AG08396 (cell line): Measurements from ENCODE around the gene MCFD2.

ENCODE experiments used
- DNase-seq: peaks from one replicate; pipeline ENCODE4 v3.0.0; 2012; ENCODE audit warnings: low spot score, mixed read lengths

The MCFD2 gene

DNA sequence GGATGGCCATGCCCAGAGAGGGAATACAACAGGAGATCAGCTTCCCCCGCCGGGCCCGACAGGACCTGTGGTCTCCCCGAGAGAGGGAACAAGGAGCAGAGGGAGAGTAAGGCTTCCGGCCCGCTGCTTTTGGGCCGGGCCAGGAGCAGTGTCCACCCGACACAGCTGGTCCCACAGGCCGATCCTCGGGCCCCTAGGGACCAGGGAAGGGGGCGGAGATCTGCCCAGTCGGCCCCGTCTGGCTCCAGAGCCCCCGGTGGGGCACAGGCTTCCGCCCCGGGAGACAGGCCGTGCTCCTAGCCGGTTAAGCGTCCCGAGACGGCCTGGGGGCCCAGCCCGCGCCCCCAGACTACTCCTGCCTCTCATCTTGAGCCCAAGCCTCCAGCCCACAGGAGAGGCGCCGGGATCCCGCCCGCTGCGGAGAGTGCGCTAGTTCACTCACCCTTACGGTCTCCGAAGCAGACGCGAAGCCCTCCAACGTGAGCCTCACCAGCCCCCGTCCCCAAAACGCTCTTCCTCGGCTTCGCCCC lies at the start of gene MCFD2:
Gene MCFD2, minus strand, starts transcription at position 526 of the 530 bp plus-strand sequence. CDS start 6,635 bp downstream, outside the sequence.
- DNase-seq, result peak; percentile 50

DNA sequence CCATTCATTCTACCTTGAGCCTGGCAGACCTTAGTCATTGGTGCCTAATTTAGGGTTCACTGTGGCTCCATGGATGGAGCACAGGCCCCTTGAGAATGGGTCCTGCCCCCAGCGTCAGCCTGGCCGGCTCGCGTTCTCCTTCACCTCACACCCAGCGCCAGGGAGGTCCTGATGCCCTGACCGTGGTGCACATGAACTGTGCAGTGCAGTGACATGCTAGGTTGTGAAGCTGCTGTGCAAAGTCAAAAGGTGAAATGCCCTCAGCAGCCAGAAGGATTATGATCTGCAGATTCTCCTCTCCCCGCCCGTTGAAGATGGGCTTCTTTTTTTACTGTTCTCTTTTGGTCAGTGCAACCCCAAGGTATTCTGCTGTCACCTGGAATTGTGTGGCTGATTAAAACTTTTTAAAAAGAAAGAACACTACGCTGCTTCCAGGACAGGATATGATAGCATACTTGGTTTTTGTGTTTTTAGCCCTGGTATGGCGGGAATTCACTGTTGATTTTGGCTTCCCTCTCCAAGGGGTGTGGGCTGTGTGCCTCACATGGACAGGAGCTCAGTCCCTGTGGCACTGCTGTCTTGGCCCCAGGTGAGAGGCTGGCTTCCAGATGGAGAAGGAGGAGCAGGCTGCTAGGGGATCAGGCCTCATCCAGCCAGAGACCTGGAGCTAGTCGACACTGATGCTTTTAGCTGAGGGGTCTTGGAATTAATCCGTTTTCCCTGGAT lies 49.4 kb upstream of the MCFD2 start:
- no peak for DNase-seq

DNA sequence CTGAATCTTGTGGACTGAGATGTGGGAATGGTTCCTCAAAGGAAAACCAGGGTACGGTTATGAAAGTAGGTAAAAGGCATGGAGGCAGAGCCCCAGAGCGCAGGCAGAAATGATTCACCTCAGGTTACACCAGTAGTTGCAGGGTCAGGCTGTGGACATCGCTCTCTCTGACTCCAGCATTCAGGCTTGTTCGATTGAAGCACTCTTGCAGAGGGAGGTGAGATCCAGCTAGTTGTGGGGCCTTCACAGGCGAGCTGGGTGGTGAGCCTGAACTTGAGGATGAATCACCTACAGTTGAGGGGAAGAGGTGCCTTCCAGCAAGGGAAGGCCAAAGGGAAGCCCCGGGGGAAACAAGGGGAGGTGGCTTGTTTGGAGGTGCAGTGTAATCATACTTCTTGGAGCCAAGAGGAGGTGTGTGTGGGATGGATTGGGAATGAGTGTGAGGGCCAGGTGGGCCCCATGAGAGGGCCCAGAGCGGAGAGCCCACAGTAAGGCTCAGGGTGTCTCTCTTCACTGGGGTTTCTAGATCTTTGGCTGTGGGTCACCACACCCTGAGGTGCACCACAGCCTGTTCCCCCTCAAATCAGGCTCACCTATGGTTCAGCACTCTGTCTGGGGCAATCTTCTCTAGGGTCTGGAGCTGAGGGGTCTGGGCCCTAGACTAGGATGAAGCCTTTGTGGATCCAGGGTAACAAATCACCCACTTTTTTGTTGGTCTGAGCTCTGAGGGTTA lies 48.5 kb upstream of the MCFD2 start:
- DNase-seq, result no peak

DNA sequence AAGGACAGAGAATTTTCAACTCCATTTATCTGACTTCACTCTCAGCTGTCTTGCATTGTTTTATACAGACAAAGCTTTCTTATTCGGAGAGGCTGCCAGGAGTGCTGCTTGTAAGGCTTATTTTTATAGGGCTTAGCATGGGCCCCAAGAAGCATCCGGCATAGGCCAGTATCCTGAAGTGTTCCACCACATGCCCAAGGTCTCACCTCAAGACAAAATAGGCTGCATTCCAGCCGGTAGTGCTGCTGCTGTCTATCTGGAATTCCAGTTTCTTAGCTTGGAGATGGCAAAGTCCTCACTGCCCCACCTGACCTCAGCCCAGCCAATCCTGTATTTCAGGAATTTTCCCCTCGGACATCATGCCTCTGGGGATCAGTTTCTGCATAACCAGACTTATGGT lies 47.6 kb upstream of the MCFD2 start:
- no peak for DNase-seq

DNA sequence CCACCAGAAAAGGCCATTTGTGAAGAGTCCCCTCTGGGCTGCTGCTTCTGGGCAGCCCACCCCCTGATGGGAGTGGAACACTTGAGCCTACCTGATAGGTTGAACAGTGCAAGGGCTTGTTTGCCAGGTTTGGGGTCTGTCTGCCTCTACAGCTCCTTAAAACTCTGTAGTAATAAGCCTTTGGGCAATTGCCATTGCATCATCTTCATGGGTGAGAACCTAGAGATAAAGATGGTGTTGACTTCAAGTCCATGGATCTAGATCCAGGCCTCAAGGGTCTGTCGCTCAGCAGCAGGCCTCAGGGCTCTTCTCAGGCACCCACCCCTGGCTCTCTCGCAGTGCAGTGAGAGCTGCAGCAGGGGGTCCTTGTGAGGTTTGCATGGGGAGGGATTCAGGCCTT lies 47.1 kb upstream of the MCFD2 start:
- DNase-seq, result no peak

DNA sequence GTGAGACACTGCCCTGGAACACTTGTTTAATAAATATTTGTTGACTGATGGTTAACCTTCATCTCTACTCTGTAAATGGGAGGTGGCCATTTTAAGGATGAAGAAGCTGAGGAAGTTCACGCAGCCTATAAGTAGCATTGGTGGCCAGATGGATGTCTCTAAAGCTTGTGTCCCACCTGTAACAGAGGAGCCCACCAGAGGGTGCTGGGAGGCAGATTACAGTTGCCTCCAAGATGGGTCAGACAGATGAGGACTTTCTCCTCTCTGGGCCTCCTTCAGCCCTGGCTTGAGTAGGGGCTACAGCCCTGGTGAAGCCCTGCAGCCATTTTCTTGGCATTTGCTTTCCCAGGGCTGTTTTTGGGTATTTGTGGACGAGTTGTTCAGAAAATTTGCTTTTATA lies 45.0 kb upstream of the MCFD2 start:
- no peak for DNase-seq

DNA sequence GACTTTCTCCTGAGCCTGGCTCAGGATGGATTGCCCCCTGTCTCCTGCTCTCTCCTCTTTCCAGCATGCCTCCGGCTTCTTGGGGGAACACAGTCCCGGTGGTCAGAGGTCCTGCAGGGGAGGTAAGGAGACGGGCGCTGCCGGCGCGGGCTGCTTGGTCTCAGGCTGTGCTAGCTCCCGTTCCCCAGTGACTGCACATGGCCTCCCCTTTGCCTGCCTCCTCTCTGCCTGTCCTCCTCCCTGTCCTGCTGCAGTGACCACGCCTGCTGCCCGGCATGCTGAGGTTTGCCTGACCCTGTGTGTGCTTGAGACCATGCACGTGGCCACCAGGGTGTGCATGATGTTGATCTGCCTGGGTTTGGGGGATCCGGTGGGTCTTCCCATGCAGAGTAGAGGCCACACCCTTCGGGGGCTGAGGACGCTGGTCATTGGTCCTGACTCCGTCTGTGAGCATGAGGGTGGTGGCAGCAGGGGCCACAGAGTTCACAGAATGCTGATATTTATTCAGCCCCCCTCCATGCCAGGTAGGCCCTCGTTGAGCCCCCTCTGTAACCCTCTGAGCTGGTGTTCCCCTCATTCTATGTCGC lies 42.9 kb upstream of the MCFD2 start:
- no peak for DNase-seq

DNA sequence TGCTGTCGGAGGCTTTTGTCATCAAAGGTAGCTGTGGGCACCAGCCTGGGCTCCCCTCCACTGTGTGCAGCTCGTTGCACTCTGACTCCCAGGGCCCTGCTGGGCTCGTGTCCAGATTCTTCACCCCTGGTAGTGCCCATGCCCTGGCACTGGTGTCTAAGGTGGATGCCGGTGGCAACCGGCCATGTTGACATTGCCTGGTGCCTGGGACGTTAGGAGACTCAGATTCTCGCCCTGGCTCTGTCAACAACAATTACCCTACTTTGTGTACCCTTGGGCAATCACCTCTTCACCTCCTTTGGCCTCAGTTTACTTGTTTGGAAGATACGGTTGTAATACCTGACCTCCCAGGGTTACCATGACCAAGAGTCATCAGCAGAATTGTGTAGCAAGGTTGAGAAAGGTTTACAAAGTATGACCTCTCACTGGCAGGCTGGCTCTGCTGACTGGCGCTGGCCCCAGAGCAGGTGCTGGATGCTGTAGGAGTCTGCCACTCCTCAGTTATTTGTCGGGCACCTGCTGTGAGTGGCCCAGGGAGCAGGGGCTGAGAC lies 41.5 kb upstream of the MCFD2 start:
- DNase-seq, result no peak

DNA sequence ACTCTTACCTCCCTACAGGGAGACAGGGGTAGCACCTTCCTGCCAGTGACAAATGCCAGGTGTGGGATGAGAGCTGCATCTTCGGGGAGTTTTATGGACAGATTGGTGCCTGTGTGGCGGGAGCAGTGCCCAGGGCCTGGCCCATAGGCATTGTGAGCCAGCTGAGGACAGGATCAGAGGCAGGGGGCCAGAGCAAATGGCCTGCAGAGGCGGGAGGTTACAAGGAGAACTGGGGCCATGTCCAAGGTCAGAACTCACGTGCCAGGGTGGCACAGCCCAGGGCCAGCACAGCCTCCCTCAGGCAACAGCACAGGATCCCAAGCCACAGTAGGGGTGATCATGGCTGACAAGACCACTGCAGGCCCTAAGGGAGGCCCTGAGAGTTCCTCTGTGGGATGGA lies 40.2 kb upstream of the MCFD2 start:
- no peak for DNase-seq

DNA sequence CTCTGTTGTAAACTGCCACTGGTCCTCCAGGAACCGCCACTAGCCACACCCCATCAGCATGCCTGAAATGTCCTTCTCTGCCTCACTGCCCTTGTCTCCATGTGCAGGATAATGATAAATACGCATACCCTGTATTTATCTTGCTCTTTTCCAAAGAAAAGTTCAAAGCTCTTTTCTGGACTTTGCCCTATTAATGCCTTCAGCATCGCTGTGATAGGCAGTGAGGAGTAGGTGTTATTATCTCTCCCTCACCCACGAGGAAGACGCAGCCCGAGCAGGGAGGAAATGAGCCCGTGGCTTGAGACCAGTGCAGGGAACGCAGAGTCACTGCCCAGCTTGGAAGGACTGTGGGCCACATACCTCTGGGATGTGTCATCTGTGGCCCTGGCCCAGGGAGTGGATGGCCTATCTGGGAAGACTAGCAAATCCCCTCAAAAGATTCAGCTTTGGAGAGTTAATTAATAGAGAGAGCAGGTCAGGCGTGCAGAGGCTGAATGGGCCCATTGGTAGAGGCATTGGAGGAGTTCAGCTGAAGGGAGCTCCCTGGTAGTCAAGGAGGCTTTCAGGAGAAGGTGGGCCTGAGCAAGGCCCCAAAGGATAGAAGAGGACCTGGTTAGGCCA lies 39.5 kb upstream of the MCFD2 start:
- DNase-seq, result peak; percentile 91

DNA sequence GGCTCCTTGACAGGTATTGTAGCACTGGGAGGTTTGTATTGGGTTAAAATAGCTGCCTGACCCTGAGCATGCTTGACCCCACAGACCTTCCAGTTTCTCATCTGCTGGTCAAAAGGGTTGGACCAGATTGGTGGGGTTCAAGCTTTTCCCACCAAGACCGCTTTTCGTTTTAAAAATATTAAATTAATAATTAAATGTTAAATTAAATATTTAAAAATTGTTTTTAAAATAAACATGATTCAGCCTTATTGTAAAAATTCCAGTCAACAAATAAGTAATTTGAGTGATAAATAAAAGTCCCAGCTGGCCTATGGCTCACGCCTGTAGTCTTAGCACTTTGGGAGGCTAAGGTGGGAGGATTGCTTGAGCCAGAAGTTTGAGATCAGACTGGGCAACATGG lies 36.6 kb upstream of the MCFD2 start:
- DNase-seq, result no peak

DNA sequence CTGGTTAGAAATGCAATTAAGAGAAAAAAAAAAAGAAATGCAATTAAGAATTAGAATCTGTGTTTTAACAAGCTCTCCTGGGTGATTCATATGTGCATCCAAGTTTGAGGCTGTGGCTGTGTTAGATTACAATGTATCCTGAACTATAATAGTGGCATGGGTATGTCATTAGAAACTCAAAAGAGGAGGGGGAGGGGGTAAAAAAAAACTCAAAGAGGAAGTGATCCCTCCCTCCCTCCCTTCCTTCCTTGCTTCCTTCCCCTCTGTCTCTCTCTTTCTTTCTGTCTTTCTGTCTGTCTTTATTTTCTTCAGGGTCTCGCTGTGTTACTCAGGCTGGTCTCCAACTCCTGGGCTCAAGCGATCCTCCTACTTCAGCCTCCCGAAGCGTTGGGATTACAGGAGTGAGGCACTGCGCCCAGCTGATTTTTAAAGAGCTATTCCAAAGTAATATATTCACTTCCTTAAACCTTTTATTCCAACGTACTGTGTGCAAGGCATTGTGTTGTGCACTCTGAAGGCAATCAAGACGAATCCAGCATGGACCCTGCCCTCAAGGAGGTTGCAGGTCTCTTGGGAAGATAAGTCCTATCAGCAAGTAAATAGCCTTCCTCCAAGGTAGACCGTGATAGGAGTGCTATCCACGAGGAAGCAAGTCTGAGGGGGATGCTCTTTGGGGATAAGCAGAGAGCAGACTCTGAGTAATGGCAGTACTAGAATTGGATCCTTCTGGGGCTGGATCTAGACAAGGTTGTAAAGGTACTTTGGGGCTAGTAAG lies 35.9 kb upstream of the MCFD2 start:
- DNase-seq, result no peak

DNA sequence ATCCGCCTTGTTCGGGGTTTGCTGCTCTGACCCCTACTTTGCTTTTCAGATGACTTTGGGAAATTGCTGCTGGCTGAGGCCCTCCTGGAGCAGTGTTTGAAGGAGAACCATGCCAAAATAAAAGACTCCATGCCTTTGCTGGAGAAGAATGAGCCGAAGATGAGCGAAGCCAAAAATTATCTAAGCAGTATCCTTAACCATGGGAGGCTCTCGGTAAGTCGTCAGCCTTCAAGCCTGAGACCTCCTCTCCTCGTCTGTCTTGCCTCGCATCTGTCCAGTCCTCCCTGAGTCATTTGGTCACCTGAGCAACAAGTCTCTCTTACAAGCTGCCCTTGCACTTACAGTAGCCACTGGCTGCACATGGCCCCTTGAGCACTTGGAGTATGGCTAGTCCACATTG lies 34.7 kb upstream of the MCFD2 start:
- no peak for DNase-seq

DNA sequence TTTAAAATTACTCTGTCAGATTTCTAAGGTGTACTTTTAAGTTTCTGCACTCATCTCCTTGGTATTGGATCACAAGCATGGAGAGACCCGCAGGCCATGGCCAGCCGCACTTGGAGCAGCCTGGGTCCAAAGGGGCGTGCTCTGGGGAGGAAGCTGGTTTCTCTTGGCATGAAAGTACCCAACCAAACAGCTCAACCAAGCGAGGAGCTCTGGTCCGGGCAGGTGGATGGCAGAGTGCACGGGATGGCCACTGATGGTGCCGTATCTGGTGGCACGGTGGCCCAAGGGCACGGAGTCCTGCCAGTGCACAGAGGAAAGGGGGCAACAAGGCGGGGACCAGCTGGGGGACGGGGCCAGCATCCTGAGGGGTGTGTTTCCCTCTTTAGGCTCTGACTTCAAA lies 32.2 kb upstream of the MCFD2 start:
- no peak for DNase-seq

DNA sequence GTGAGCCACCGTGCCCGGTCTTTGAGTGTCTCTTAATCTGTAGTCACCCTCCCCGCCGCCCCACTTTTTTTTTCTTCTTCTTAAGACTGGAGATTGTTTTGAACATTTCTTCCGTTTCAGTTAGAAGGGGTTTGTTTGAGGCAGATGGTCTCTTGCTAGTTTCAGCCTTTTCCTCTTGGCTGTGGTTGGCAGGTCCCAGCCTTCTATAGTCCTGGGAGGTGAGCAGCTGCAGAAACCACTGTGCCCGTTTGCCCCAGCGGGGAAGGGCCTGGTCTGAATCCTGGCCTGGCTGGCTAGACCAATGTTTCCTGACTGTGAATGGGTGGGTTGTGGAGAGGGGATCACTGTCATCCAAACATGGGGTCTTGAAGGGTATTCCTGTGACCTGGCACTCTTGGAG lies 30.1 kb upstream of the MCFD2 start:
- no peak for DNase-seq

DNA sequence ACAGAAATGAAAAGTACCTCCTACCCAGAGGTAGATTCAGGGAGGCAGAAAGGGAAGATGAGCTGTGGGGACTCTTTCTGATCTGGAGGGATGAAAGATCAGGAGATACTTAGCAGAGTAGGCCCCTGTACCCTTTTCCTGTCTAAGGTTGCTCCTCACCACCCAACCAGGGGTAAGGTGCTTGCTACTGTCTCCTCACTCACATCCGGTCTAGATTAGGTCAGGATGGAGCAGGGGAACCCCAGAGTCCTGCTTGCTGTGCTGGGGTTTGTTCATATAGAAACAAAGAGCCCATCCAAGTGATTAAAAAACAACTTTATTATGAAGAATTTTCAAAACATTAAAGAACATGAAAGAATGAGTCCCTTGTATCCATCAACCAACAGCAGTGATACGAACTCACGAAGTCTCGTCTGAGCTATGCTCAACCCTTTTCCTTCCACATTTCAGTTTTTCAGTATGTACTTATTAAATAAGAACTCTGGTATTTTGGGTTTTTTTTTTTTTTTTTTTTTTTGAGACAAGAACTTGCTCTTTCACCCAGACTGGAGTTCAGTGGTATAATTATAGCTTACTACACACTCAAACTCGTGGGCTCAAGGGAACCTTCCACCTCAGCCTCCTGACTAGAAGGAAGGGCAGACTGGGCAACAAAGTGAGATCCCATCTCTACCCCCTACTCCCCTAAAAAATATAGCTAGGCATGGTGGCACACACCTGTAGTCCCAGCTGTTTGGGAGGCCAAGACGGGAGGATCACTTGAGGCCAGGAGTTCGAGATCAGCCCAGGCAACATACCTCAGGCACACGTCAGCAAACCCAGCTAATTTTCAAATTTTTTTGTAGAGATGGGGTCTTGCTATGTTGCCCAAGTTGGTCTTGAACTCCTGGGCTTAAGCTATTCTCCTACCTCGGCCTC lies 28.5 kb upstream of the MCFD2 start:
- no peak for DNase-seq

DNA sequence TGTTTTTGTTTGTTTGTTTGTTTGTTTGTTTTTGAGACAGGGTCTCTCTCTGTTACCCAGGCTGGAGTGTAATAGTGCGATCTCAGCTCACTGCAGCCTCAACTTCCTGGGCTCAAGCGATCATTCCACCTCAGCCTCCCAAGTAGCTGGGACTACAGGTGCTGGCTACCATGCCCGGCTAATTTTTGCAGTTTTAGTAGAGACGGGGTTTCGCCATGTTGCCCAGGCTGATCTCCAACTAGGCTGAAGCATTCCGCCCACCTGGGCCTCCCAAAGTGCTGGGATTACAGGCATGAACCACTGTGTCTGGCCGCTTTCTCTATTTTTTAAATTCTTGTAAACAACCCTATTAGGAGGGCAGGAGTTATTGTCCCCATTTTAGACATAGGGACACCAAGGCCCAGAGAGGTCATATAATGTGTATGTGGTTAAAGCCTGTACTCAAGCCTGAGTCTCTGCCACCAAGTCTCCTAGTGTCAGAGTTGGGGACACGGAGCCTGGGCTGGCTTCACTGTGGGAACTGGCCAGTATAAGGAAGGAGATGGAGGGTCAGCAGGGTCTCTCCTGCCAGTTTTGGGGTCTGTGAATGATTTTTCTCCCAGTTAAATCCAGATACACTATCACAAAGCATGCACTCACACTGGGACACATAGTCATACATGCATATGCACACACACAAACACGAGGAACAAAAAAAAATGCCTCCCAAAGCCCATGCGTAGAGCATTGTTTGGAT lies 27.5 kb upstream of the MCFD2 start:
- no peak for DNase-seq

DNA sequence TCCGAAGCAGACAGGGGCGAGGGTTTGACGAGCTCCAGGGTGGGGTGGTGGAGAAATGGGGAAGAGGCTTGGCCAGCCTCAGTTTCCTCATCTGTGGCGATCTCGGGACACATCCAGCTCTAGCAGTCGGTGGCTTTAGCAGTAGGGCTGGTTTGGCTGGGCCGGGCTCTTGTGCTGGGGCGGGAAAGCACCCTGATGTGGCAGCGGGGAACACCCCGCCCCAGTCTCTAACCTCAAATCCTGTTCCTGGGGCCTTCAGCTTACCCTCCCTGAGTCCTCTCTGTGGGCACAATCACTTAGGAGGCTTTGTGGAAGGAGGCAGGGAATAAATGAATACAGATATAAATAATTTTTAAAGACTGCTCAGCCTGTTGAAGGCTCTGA lies 26.5 kb upstream of the MCFD2 start:
- peak; percentile 45 for DNase-seq

DNA sequence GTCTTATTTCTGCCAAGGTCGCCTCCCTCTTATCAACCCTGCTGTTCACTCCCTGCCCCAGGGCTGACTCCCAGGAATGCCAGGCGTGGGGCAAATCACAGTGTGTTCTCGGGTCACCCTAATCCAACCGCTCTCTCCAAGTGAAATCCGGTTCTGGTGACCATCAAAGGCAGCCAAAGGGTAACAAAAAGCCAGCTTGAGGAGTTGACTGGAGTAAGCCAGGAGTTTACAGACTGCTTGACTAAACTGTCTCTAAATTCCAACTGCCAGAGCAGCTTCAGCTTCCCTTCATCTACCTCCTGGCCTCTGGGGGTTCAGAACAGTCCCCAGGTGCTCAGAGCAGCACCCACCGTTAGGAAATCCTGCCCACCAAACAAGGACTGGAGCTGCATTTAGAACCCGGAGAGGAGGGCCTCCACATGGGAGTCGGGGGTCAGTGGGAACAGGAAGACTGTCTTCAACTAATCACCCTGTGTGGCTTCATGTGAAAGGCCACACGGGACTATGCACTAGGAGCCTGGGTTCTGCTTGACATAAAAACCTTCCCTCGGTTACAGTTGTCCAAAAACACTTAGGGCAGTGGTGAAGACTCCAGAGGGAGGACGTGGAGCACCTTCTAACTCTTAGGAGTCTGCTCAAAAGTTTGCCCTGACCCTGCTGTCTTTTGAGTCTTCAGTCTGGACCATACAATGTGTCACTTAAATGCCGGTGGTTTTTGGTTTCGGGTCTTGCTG lies 24.2 kb upstream of the MCFD2 start:
- DNase-seq, result no peak
